HL-60 (cell line): ENCODE results near the gene ASCC1.

Experiments
- DNase-seq, 2 experiments: peaks; one replicate each; pipeline ENCODE4 v3.0.0-alpha.2; 2010 to 2020; ENCODE audit warnings: low read depth in 1 of 2, low spot score in 1 of 2
- H3K27ac ChIP-seq: fragments of 250-450 bp; sonication (Bioruptor Pico); replicated peaks from 2 replicates; pipeline ENCODE4 v1.5.1; 2020; ENCODE audit warnings: mild to moderate bottlenecking, moderate library complexity
- H3K27me3 ChIP-seq: fragments of 250-450 bp; sonication (Bioruptor Pico); 2 replicates; pipeline ENCODE4 v1.5.1; 2021; ENCODE audit warnings: mild to moderate bottlenecking, moderate library complexity; ENCODE audit not compliant: insufficient read depth, poor library complexity, severe bottlenecking
- H3K4me3 ChIP-seq: replicated peaks from 2 replicates; pipeline ENCODE4 v1.5.1; 2011; ENCODE audit warnings: mild to moderate bottlenecking, control low read depth, low read length; ENCODE audit not compliant: insufficient read depth
- GABPA ChIP-seq: IDR thresholded peaks from 2 replicates; pipeline ENCODE4 v1.6.1; 2012; ENCODE audit warnings: low read depth
- POLR2AphosphoS5 ChIP-seq: IDR thresholded peaks from 2 replicates; pipeline ENCODE4 v1.6.1; 2012; ENCODE audit warnings: low read depth
- SPI1 ChIP-seq: IDR thresholded peaks from 2 replicates; pipeline ENCODE4 v1.6.1; 2012; ENCODE audit warnings: low read depth, mild to moderate bottlenecking, borderline replicate concordance
- TF ChIP-seq, protein P1 (sequence below): IDR thresholded peaks from one replicate; pipeline ENCODE4 v1.5.1; 2011; ENCODE audit warnings: low read length, control low read depth, inconsistent platforms; ENCODE audit not compliant: insufficient read depth
- TF ChIP-seq, protein P2 (sequence below): IDR thresholded peaks from 2 replicates; pipeline ENCODE4 v1.6.1; 2012; ENCODE audit warnings: low read depth; ENCODE audit not compliant: insufficient replicate concordance

ASCC1 gene

GRCh38 chr10:72254813-72255568, 38.9 kb upstream of the ASCC1 start:
- Histone ChIP-seq H3K27ac (peak overlapping the region; percentile 66), H3K4me3 (peak overlapping the region; percentile 9; the same call in 1 of the 2 replicates)
- peak in 1 of 2 experiments; percentile 84 for DNase-seq

DNA sequence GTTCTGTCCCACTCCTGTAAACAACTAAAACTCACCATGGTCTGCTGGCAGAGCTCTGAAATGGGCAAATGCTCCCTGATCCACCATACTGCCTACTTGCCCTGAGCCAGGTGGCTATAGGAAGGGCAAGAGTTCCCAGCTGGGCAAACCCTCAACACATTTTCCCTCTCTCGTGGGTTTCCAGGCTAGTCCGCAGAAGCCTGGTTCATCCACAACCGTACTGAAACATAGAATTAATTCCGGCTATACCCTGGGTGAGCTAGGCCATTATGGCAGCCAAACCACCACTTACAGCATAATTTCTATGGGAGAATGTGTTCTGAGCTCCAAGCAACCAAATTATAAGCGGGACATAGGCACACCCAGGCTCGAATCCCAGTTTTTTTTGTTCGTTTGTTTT, 37.5 kb upstream of the ASCC1 start:
- no peak for TF ChIP-seq POLR2AphosphoS5
- TF ChIP-seq, protein P1, sequence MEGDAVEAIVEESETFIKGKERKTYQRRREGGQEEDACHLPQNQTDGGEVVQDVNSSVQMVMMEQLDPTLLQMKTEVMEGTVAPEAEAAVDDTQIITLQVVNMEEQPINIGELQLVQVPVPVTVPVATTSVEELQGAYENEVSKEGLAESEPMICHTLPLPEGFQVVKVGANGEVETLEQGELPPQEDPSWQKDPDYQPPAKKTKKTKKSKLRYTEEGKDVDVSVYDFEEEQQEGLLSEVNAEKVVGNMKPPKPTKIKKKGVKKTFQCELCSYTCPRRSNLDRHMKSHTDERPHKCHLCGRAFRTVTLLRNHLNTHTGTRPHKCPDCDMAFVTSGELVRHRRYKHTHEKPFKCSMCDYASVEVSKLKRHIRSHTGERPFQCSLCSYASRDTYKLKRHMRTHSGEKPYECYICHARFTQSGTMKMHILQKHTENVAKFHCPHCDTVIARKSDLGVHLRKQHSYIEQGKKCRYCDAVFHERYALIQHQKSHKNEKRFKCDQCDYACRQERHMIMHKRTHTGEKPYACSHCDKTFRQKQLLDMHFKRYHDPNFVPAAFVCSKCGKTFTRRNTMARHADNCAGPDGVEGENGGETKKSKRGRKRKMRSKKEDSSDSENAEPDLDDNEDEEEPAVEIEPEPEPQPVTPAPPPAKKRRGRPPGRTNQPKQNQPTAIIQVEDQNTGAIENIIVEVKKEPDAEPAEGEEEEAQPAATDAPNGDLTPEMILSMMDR = no peak
- TF ChIP-seq SPI1 = no peak
- TF ChIP-seq, protein P2, sequence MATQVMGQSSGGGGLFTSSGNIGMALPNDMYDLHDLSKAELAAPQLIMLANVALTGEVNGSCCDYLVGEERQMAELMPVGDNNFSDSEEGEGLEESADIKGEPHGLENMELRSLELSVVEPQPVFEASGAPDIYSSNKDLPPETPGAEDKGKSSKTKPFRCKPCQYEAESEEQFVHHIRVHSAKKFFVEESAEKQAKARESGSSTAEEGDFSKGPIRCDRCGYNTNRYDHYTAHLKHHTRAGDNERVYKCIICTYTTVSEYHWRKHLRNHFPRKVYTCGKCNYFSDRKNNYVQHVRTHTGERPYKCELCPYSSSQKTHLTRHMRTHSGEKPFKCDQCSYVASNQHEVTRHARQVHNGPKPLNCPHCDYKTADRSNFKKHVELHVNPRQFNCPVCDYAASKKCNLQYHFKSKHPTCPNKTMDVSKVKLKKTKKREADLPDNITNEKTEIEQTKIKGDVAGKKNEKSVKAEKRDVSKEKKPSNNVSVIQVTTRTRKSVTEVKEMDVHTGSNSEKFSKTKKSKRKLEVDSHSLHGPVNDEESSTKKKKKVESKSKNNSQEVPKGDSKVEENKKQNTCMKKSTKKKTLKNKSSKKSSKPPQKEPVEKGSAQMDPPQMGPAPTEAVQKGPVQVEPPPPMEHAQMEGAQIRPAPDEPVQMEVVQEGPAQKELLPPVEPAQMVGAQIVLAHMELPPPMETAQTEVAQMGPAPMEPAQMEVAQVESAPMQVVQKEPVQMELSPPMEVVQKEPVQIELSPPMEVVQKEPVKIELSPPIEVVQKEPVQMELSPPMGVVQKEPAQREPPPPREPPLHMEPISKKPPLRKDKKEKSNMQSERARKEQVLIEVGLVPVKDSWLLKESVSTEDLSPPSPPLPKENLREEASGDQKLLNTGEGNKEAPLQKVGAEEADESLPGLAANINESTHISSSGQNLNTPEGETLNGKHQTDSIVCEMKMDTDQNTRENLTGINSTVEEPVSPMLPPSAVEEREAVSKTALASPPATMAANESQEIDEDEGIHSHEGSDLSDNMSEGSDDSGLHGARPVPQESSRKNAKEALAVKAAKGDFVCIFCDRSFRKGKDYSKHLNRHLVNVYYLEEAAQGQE = no peak
- no peak for TF ChIP-seq GABPA
- Histone ChIP-seq H3K27me3 (no peaks in the 10 kb centered on the region), H3K4me3 (no peak overlapping the region), H3K27ac (no peak overlapping the region)
- DNase-seq = no peak

More at GRCh38 chr10:72254813-72255568, 38.9 kb upstream of the ASCC1 start:
- H3K27me3 ChIP-seq = no peaks in the 10 kb centered on the region
- TF ChIP-seq, protein P2 = no peak
- no peak for TF ChIP-seq GABPA
- TF ChIP-seq, protein P1 = no peak
- peak; percentile 74 for TF ChIP-seq SPI1

GRCh38 chr10:72252972-72253371, 36.9 kb upstream of the ASCC1 start:
- TF ChIP-seq, protein P1 = no peak
- no peak for TF ChIP-seq SPI1
- no peak for TF ChIP-seq POLR2AphosphoS5
- TF ChIP-seq, protein P2 = no peak
- no peak for TF ChIP-seq GABPA
- Histone ChIP-seq H3K27me3 (no peaks in the 10 kb centered on the region), H3K27ac (no peak overlapping the region), H3K4me3 (no peak overlapping the region)
- DNase-seq = no peak
